ENCODE measurements around the gene MYH13.

The MYH13 gene

DNA sequence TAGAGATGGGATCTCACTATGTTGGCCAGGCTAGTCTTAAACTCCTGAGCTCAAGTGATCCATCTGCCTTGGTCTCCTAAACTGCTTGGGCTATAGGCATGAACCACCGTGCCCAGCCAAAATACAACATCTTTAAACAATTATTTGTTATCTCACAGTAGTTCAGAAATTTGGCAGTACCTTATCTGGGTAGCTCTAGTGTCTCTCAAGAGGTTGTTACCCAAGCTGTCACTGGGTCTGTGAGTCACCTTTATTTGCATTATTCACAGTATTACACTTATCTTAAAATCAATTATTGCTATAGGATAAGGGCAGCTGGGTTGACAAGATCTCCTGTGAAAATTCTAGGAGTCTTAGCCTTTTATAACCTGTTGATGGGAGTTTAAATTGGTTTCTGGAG is 110.4 kb downstream of the MYH13 start:
- no peak for DNase-seq (ENCODE audit: extremely low read depth in 1 of 2, low read depth in 1 of 2)

GRCh38 chr17:10261098-10261497 is 111.7 kb downstream of the MYH13 start:
- DNase-seq (ENCODE audit: extremely low read depth in 1 of 2, low read depth in 1 of 2), result no peak

- no peak for DNase-seq (ENCODE audit: extremely low read depth in 1 of 2, low read depth in 1 of 2)
Measured at GRCh38 chr17:10251212-10251948, 121.4 kb downstream of the MYH13 start.

Measured in activated CD8-positive, alpha-beta memory T cell treated with anti-CD3 and anti-CD28 coated beads for 1 hour (primary cell).